IPS DF 6.9 (cell line): ENCODE results near the gene EVPL.

Experiments
- DNase-seq: peaks from one replicate; pipeline ENCODE4 v3.0.0-alpha.2; 2013; ENCODE audit warnings: low read depth, low spot score
- H3K27ac ChIP-seq: one replicate; pipeline ENCODE4 v1.5.1; 2013; ENCODE audit warnings: low read length, control low read depth
- H3K27me3 ChIP-seq: 2 replicates; pipeline ENCODE4 v1.6.1; 2013; ENCODE audit warnings: mild to moderate bottlenecking, low read length; ENCODE audit not compliant: control insufficient read depth, insufficient read depth
- H3K36me3 ChIP-seq: 2 replicates; pipeline ENCODE4 v1.6.1; 2013; ENCODE audit warnings: low read length; ENCODE audit not compliant: control insufficient read depth, insufficient read depth
- H3K4me1 ChIP-seq: 2 replicates; pipeline ENCODE4 v1.6.1; 2013; ENCODE audit warnings: low read length; ENCODE audit not compliant: control insufficient read depth, insufficient read depth
- H3K4me3 ChIP-seq: 2 replicates; pipeline ENCODE4 v1.5.1; 2013; ENCODE audit warnings: mild to moderate bottlenecking, low read length
- H3K9me3 ChIP-seq: 2 replicates; pipeline ENCODE4 v1.6.1; 2013; ENCODE audit warnings: low read length, inconsistent platforms; ENCODE audit not compliant: control insufficient read depth, insufficient read depth
- WGBS: extraction: QIAGEN DNeasy Blood & Tissue Kit; methylation state at CpG from one replicate; pipeline ENCODE4 v1.1.7; 2013; ENCODE audit warnings: mixed read lengths, missing lambda C conversion rate; ENCODE audit not compliant: insufficient read length, insufficient coverage; 5-methylcytosine and 5-hydroxymethylcytosine counted together

The EVPL gene

GRCh38 chr17:76027159-76027839 is at the start of gene EVPL:
Gene EVPL, minus strand, starts transcription at chr17:76027306. Its CDS starts 108 bp downstream, at chr17:76027198.
- no peaks in the 10 kb centered on the region for H3K9me3 ChIP-seq
- WGBS = no CpG with 5 or more reads among the region's 24 CpGs
- 0 out of 2 replicates have a peak, but pooled peaks cover 1% of the 10 kb centered on the region for H3K4me1 ChIP-seq
- no peaks in the 10 kb centered on the region for H3K27me3 ChIP-seq
- no peak within 1 kb of the TSS for H3K27ac ChIP-seq
- DNase-seq = no peak
- no peaks in the 10 kb centered on the region for H3K36me3 ChIP-seq
- H3K4me3 ChIP-seq = no peak within 1 kb of the TSS

GRCh38 chr17:76076146-76076764 is 49.1 kb upstream of the EVPL start:
- no peak for DNase-seq
- H3K27ac ChIP-seq = no peak overlapping the region
- WGBS = no CpG with 5 or more reads among the region's 41 CpGs
- H3K27me3 ChIP-seq = peaks cover 53% of the 10 kb centered on the region
- H3K4me3 ChIP-seq = peak overlapping the region; percentile 13; the same call in 1 of the 2 replicates
- H3K36me3 ChIP-seq = no peaks in the 10 kb centered on the region; the same call in 1 of the 2 replicates
- peaks cover 23% of the 10 kb centered on the region for H3K4me1 ChIP-seq
- no peaks in the 10 kb centered on the region for H3K9me3 ChIP-seq

GRCh38 chr17:76075364-76076145 is 48.4 kb upstream of the EVPL start:
- H3K9me3 ChIP-seq = no peaks in the 10 kb centered on the region
- no peak for DNase-seq
- H3K4me3 ChIP-seq = peak overlapping the region; percentile 46; the same call in 1 of the 2 replicates
- H3K36me3 ChIP-seq = no peaks in the 10 kb centered on the region; the same call in 1 of the 2 replicates
- peaks cover 53% of the 10 kb centered on the region for H3K27me3 ChIP-seq
- H3K4me1 ChIP-seq = peaks cover 22% of the 10 kb centered on the region
- H3K27ac ChIP-seq = no peak overlapping the region
- no CpG with 5 or more reads among the region's 48 CpGs for WGBS

- no CpG with 5 or more reads among the region's 92 CpGs for WGBS
- H3K9me3 ChIP-seq = no peaks in the 10 kb centered on the region
- no peak for DNase-seq
- H3K4me1 ChIP-seq = peaks cover 14% of the 10 kb centered on the region
- peak within 1 kb of the TSS; percentile 46; the same call in 1 of the 2 replicates for H3K4me3 ChIP-seq
- no peaks in the 10 kb centered on the region; the same call in 1 of the 2 replicates for H3K36me3 ChIP-seq
- peaks cover 53% of the 10 kb centered on the region for H3K27me3 ChIP-seq
- no peak within 1 kb of the TSS for H3K27ac ChIP-seq
These were observed 47.6 kb upstream of the EVPL start, which contains the start of gene GALR2 for GRCh38 chr17:76074390-76075363. Gene GALR2, plus strand, starts transcription at chr17:76074781. Its CDS starts 103 bp downstream, at chr17:76074884.

- no peaks in the 10 kb centered on the region for H3K9me3 ChIP-seq
- peak within 1 kb of the TSS; percentile 92; the same call in 1 of the 2 replicates for H3K4me3 ChIP-seq
- H3K4me1 ChIP-seq = peaks cover 10% of the 10 kb centered on the region
- H3K36me3 ChIP-seq = no peaks in the 10 kb centered on the region; the same call in 1 of the 2 replicates
- H3K27ac ChIP-seq = no peak within 1 kb of the TSS
- no peak for DNase-seq
- peaks cover 36% of the 10 kb centered on the region for H3K27me3 ChIP-seq
- WGBS = no CpG with 5 or more reads among the region's 57 CpGs
These were observed 45.2 kb upstream of the EVPL start, which contains the start of gene SRP68 for GRCh38 chr17:76072148-76072858. Gene SRP68, minus strand, starts transcription at chr17:76072517. Its CDS starts 26 bp downstream, at chr17:76072491.

- Histone ChIP-seq H3K4me3 (peak overlapping the region; percentile 92; the same call in 1 of the 2 replicates), H3K4me1 (peaks cover 5% of the 10 kb centered on the region; the same call in 1 of the 2 replicates), H3K27me3 (peaks cover 29% of the 10 kb centered on the region), H3K36me3 (no peaks in the 10 kb centered on the region; the same call in 1 of the 2 replicates), H3K9me3 (no peaks in the 10 kb centered on the region), H3K27ac (no peak overlapping the region)
- no CpG with 5 or more reads among the region's 15 CpGs for WGBS
- no peak for DNase-seq
These were observed 44.5 kb upstream of the EVPL start for GRCh38 chr17:76071531-76072147.

GRCh38 chr17:76065775-76066174 is 38.7 kb upstream of the EVPL start:
- no peaks in the 10 kb centered on the region for H3K9me3 ChIP-seq
- no peak for DNase-seq
- peaks cover 23% of the 10 kb centered on the region; the same call in 1 of the 2 replicates for H3K36me3 ChIP-seq
- H3K4me3 ChIP-seq = no peak overlapping the region
- H3K27ac ChIP-seq = no peak overlapping the region
- no CpG with 5 or more reads among the region's 4 CpGs for WGBS
- H3K27me3 ChIP-seq = no peaks in the 10 kb centered on the region
- no peaks in the 10 kb centered on the region for H3K4me1 ChIP-seq

GRCh38 chr17:76063875-76064546 is 36.9 kb upstream of the EVPL start:
- Histone ChIP-seq H3K4me1 (no peaks in the 10 kb centered on the region), H3K36me3 (peaks cover 27% of the 10 kb centered on the region; the same call in 1 of the 2 replicates), H3K9me3 (no peaks in the 10 kb centered on the region), H3K27ac (no peak overlapping the region), H3K4me3 (no peak overlapping the region), H3K27me3 (no peaks in the 10 kb centered on the region)
- DNase-seq = no peak
- WGBS = no CpG with 5 or more reads among the region's 15 CpGs
